H9 (cell line): Measurements from ENCODE around the gene KRT6A. TPM values are rescaled to one million over a fixed set of nuclear protein-coding genes. Genes with fewer than 3 reads are reported as not detected.

ENCODE experiments used
- DNase-seq: peaks from one replicate; pipeline ENCODE4 v3.0.0-alpha.2; 2017
- H2AFZ ChIP-seq: one replicate; pipeline ENCODE4 v1.6.1; 2013; ENCODE audit warnings: mild to moderate bottlenecking, low read length, control low read depth, moderate library complexity
- H2AK5ac ChIP-seq: 2 replicates; pipeline ENCODE4 v1.6.1; 2013; ENCODE audit warnings: low read length, control low read depth, mixed read lengths; ENCODE audit not compliant: insufficient read length
- H2BK120ac ChIP-seq: one replicate; pipeline ENCODE4 v1.6.1; 2013; ENCODE audit warnings: low read depth, mild to moderate bottlenecking, low read length, control low read depth, inconsistent platforms; ENCODE audit not compliant: poor library complexity, severe bottlenecking
- H2BK12ac ChIP-seq: 2 replicates; pipeline ENCODE4 v1.6.1; 2013; ENCODE audit warnings: low read length, control low read depth, mixed read lengths, low read depth; ENCODE audit not compliant: insufficient read length
- H2BK15ac ChIP-seq: 2 replicates; pipeline ENCODE4 v1.6.1; 2013; ENCODE audit warnings: low read depth, low read length, control low read depth
- H2BK20ac ChIP-seq: one replicate; pipeline ENCODE4 v1.6.1; 2013; ENCODE audit warnings: low read depth, mild to moderate bottlenecking, low read length, control low read depth, inconsistent platforms; ENCODE audit not compliant: poor library complexity, severe bottlenecking
- H2BK5ac ChIP-seq: 2 replicates; pipeline ENCODE4 v1.6.1; 2013; ENCODE audit warnings: low read length, control low read depth, mixed read lengths; ENCODE audit not compliant: insufficient read length
- H3K14ac ChIP-seq: 2 replicates; pipeline ENCODE4 v1.6.1; 2013; ENCODE audit warnings: low read length, control low read depth; ENCODE audit not compliant: insufficient read depth
- H3K18ac ChIP-seq: 2 replicates; pipeline ENCODE4 v1.6.1; 2013; ENCODE audit warnings: low read depth, mild to moderate bottlenecking, mixed read lengths, low read length, control low read depth; ENCODE audit not compliant: insufficient read length
- H3K23ac ChIP-seq: 2 replicates; pipeline ENCODE4 v1.6.1; 2013; ENCODE audit warnings: low read length, control low read depth, mixed read lengths, low read depth; ENCODE audit not compliant: insufficient read length
- H3K23me2 ChIP-seq: 2 replicates; pipeline ENCODE4 v1.6.1; 2013; ENCODE audit warnings: low read depth, mild to moderate bottlenecking, mixed read lengths, low read length, control low read depth; ENCODE audit not compliant: insufficient read length, poor library complexity, severe bottlenecking
- H3K27ac ChIP-seq: 2 replicates; pipeline ENCODE4 v1.5.1; 2013; ENCODE audit warnings: low read length, control low read depth, mixed read lengths, low read depth; ENCODE audit not compliant: insufficient read length
- H3K27me3 ChIP-seq: 2 replicates; pipeline ENCODE4 v1.6.1; 2013; ENCODE audit warnings: low read length, control low read depth, inconsistent platforms; ENCODE audit not compliant: insufficient read depth
- H3K4ac ChIP-seq: 2 replicates; pipeline ENCODE4 v1.6.1; 2013; ENCODE audit warnings: low read depth, mild to moderate bottlenecking, control low read depth, inconsistent platforms, low read length, moderate library complexity
- H3K4me1 ChIP-seq: 2 replicates; pipeline ENCODE4 v1.6.1; 2013; ENCODE audit warnings: low read length, control low read depth, inconsistent platforms; ENCODE audit not compliant: insufficient read depth
- H3K4me2 ChIP-seq: 2 replicates; pipeline ENCODE4 v1.6.1; 2013; ENCODE audit warnings: low read length, control low read depth, mixed read lengths; ENCODE audit not compliant: insufficient read length, insufficient read depth
- H3K56ac ChIP-seq: 2 replicates; pipeline ENCODE4 v1.6.1; 2013; ENCODE audit warnings: low read depth, mild to moderate bottlenecking, mixed read lengths, low read length, control low read depth; ENCODE audit not compliant: insufficient read length
- H3K79me1 ChIP-seq: 2 replicates; pipeline ENCODE4 v1.6.1; 2013; ENCODE audit warnings: low read depth, mild to moderate bottlenecking, moderate library complexity, low read length, control low read depth, inconsistent platforms; ENCODE audit not compliant: insufficient read depth, poor library complexity, severe bottlenecking
- H3K79me2 ChIP-seq: 2 replicates; pipeline ENCODE4 v1.6.1; 2013; ENCODE audit warnings: low read length, control low read depth, inconsistent platforms; ENCODE audit not compliant: insufficient read depth
- H3K9ac ChIP-seq: 2 replicates; pipeline ENCODE4 v1.6.1; 2013; ENCODE audit warnings: low read length, control low read depth, mixed read lengths; ENCODE audit not compliant: insufficient read length; ENCODE audit errors: extremely low read depth
- H3K9me3 ChIP-seq: one replicate; pipeline ENCODE4 v1.6.1; 2013; ENCODE audit warnings: low read depth, low read length, inconsistent platforms; ENCODE audit not compliant: control insufficient read depth
- H3T11ph ChIP-seq: one replicate; pipeline ENCODE4 v1.6.1; 2013; ENCODE audit warnings: mild to moderate bottlenecking, low read length, control low read depth, inconsistent platforms
- H4K20me1 ChIP-seq: one replicate; pipeline ENCODE4 v1.6.1; 2013; ENCODE audit not compliant: control insufficient read depth, insufficient read length, insufficient read depth
- H4K5ac ChIP-seq: 2 replicates; pipeline ENCODE4 v1.6.1; 2013; ENCODE audit warnings: low read depth, mild to moderate bottlenecking, mixed read lengths, low read length, control low read depth; ENCODE audit not compliant: insufficient read length
- H4K8ac ChIP-seq: replicated peaks from 2 replicates; pipeline ENCODE4 v1.6.1; 2013; ENCODE audit warnings: low read length, control low read depth, mixed read lengths, low read depth; ENCODE audit not compliant: insufficient read length
- H4K91ac ChIP-seq: 2 replicates; pipeline ENCODE4 v1.6.1; 2013; ENCODE audit warnings: low read depth, mild to moderate bottlenecking, moderate library complexity, mixed read lengths, low read length, control low read depth; ENCODE audit not compliant: insufficient read length
- H3K27ac Mint-ChIP-seq, 3 experiments: 2 replicates in 2 of 3; 3 replicates in 1 of 3; pipeline ENCODE4 v1.8.0; 2020 to 2021; ENCODE audit warnings: mixed read lengths in 3 of 3, mild to moderate bottlenecking in 1 of 3, moderate library complexity in 1 of 3
- H3K27me3 Mint-ChIP-seq: 2 replicates; pipeline ENCODE4 v1.8.0; 2021; ENCODE audit warnings: low read depth, mild to moderate bottlenecking, moderate library complexity, mixed read lengths
- H3K36me3 Mint-ChIP-seq, 3 experiments: 2 replicates in 2 of 3; 3 replicates in 1 of 3; pipeline ENCODE4 v1.8.0; 2020 to 2021; ENCODE audit warnings: low read depth in 3 of 3, mixed read lengths in 3 of 3; ENCODE audit not compliant: insufficient read depth in 1 of 3
- H3K4me1 Mint-ChIP-seq, 2 experiments: 2 replicates each; pipeline ENCODE4 v1.8.0; 2020; ENCODE audit warnings: mixed read lengths in 2 of 2
- H3K4me3 Mint-ChIP-seq, 2 experiments: 2 replicates in 1 of 2; 3 replicates in 1 of 2; pipeline ENCODE4 v1.8.0; 2020 to 2021; ENCODE audit warnings: mild to moderate bottlenecking in 2 of 2, mixed read lengths in 2 of 2, moderate library complexity in 1 of 2
- H3K9me3 Mint-ChIP-seq, 2 experiments: 2 replicates in 1 of 2; 3 replicates in 1 of 2; pipeline ENCODE4 v1.8.0; 2020; ENCODE audit warnings: mild to moderate bottlenecking in 2 of 2, mixed read lengths in 2 of 2, moderate library complexity in 1 of 2
- WGBS: extraction: QIAGEN DNeasy Blood & Tissue Kit; methylation state at CpG from one replicate; pipeline ENCODE4 v1.1.7; 2013; ENCODE audit warnings: missing lambda C conversion rate, low lambda C conversion rate, mixed read lengths; ENCODE audit not compliant: insufficient read length; ENCODE audit errors: extremely low coverage; 5-methylcytosine and 5-hydroxymethylcytosine counted together
- total RNA-seq: library from RNA; stranded (reverse); gene quantifications from 2 replicates; pipeline ENCODE4 v1.2.1, GENCODE V29; 2021
- TF ChIP-seq, protein P1 (sequence below): fragments of 200-600 bp; sonication (generic); conservative IDR thresholded peaks from 3 replicates; pipeline ENCODE4 v1.8.0; 2021; ENCODE audit warnings: antibody characterized with exemption, mild to moderate bottlenecking

KRT6A gene
- total RNA-seq, 1 experiment from 2014 or later: not detected

- Histone ChIP-seq H3K79me1 (no peaks in the 10 kb centered on the region), H3T11ph (no peak overlapping the region), H2AFZ (no peak overlapping the region), H4K91ac (no peak overlapping the region), H3K9ac (no peak overlapping the region), H3K27ac (no peak overlapping the region), H2BK20ac (no peak overlapping the region), H3K9me3 (no peaks in the 10 kb centered on the region), H2BK12ac (no peak overlapping the region), H3K27me3 (no peaks in the 10 kb centered on the region; the same call in 1 of the 2 replicates), H2BK120ac (no peak overlapping the region), H3K4ac (no peak overlapping the region), H4K8ac (no peak overlapping the region), H4K5ac (no peak overlapping the region), H3K18ac (no peak overlapping the region), H3K56ac (no peak overlapping the region), H3K79me2 (no peaks in the 10 kb centered on the region), H3K4me2 (no peak overlapping the region), H3K23ac (no peak overlapping the region), H3K23me2 (no peaks in the 10 kb centered on the region), H3K14ac (no peak overlapping the region), H3K4me1 (no peaks in the 10 kb centered on the region), H2BK5ac (no peak overlapping the region), H4K20me1 (no peaks in the 10 kb centered on the region), H2AK5ac (no peak overlapping the region), H2BK15ac (no peak overlapping the region)
- Mint-ChIP-seq H3K4me3 (no peak overlapping the region), H3K4me1 (0 out of 4 replicates have a peak, but pooled peaks cover 0 to 2% of the 10 kb centered on the region in 2 experiments), H3K36me3 (no peaks in the 10 kb centered on the region), H3K27ac (no peak overlapping the region), H3K27me3 (peaks cover 8% of the 10 kb centered on the region), H3K9me3 (no peaks in the 10 kb centered on the region)
- TF ChIP-seq, protein P1, sequence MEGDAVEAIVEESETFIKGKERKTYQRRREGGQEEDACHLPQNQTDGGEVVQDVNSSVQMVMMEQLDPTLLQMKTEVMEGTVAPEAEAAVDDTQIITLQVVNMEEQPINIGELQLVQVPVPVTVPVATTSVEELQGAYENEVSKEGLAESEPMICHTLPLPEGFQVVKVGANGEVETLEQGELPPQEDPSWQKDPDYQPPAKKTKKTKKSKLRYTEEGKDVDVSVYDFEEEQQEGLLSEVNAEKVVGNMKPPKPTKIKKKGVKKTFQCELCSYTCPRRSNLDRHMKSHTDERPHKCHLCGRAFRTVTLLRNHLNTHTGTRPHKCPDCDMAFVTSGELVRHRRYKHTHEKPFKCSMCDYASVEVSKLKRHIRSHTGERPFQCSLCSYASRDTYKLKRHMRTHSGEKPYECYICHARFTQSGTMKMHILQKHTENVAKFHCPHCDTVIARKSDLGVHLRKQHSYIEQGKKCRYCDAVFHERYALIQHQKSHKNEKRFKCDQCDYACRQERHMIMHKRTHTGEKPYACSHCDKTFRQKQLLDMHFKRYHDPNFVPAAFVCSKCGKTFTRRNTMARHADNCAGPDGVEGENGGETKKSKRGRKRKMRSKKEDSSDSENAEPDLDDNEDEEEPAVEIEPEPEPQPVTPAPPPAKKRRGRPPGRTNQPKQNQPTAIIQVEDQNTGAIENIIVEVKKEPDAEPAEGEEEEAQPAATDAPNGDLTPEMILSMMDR: no peak
- WGBS: no CpG with 5 or more reads among the region's 9 CpGs
- DNase-seq: no peak
These were observed 36.8 kb upstream of the KRT6A start for GRCh38 chr12:52529846-52530245.
